SK-N-SH treated with all-trans-retinoic acid at 6 μM for 48 hours (cell line): ENCODE measurements around the gene SLCO6A1.
"Not testable (repeated sequence)": the region's sequence is repeated elsewhere in the genome, so short reads cannot be mapped to it uniquely, and the experiment has no call there.

Source experiments
- ATAC-seq: fragments of 200-7000 bp; cut with Tn5 transposase; 3 replicates; pipeline ENCODE4 v1.9.1; 2020; ENCODE audit warnings: mild to moderate bottlenecking, moderate library complexity
- ARNTL ChIP-seq: fragments of 450-650 bp; formaldehyde crosslinking; IDR thresholded peaks from 2 replicates; pipeline ENCODE4 v1.5.0; 2020; ENCODE audit warnings: low read depth, mild to moderate bottlenecking, moderate library complexity, borderline replicate concordance
- BACH2 ChIP-seq: fragments of 250-450 bp; sonication (Bioruptor Pico); IDR thresholded peaks from 2 replicates; pipeline ENCODE4 v1.9.0; 2021; ENCODE audit warnings: mild to moderate bottlenecking, borderline replicate concordance
- CSDC2 ChIP-seq: fragments of 250-450 bp; sonication (Bioruptor Pico); IDR thresholded peaks from 2 replicates; pipeline ENCODE4 v1.5.0; 2020; ENCODE audit warnings: mild to moderate bottlenecking, moderate library complexity
- ESRRG ChIP-seq: fragments of 250-450 bp; sonication (Bioruptor Pico); IDR thresholded peaks from 2 replicates; pipeline ENCODE4 v1.6.1; 2021; ENCODE audit warnings: mild to moderate bottlenecking
- GLIS3 ChIP-seq: fragments of 250-450 bp; sonication (Bioruptor Pico); IDR thresholded peaks from 2 replicates; pipeline ENCODE4 v1.5.0; 2020; ENCODE audit warnings: mild to moderate bottlenecking, moderate library complexity
- ISL1 ChIP-seq: fragments of 250-450 bp; sonication (Bioruptor Pico); IDR thresholded peaks from 2 replicates; pipeline ENCODE4 v2.1.2; 2022; ENCODE audit warnings: mild to moderate bottlenecking, moderate library complexity
- RARB ChIP-seq: fragments of 250-450 bp; sonication (Bioruptor Pico); IDR thresholded peaks from 2 replicates; pipeline ENCODE4 v1.8.0; 2021; ENCODE audit warnings: mild to moderate bottlenecking, moderate library complexity
- SNAI2 ChIP-seq: fragments of 250-450 bp; sonication (Bioruptor Pico); IDR thresholded peaks from 2 replicates; pipeline ENCODE4 v1.5.0; 2020; ENCODE audit warnings: mild to moderate bottlenecking, moderate library complexity
- TOX ChIP-seq: fragments of 250-450 bp; sonication (Bioruptor Pico); IDR thresholded peaks from 2 replicates; pipeline ENCODE4 v1.8.0; 2021; ENCODE audit warnings: mild to moderate bottlenecking, moderate library complexity, borderline replicate concordance
- ZC3H10 ChIP-seq: fragments of 250-450 bp; sonication (Bioruptor Pico); IDR thresholded peaks from 2 replicates; pipeline ENCODE4 v1.5.1; 2021; ENCODE audit warnings: mild to moderate bottlenecking, moderate library complexity
- ZFP3 ChIP-seq: fragments of 250-450 bp; sonication (Bioruptor Pico); IDR thresholded peaks from 2 replicates; pipeline ENCODE4 v1.5.0; 2020; ENCODE audit warnings: mild to moderate bottlenecking, moderate library complexity
- ZNF565 ChIP-seq: fragments of 450-650 bp; formaldehyde crosslinking; conservative IDR thresholded peaks from 2 replicates; pipeline ENCODE4 v1.5.0; 2020; ENCODE audit warnings: low read depth, mild to moderate bottlenecking, moderate library complexity
- ZNF70 ChIP-seq: fragments of 450-650 bp; formaldehyde crosslinking; IDR thresholded peaks from 2 replicates; pipeline ENCODE4 v1.5.0; 2020; ENCODE audit warnings: mild to moderate bottlenecking, moderate library complexity
- ZNF8 ChIP-seq: fragments of 450-650 bp; formaldehyde crosslinking; IDR thresholded peaks from 2 replicates; pipeline ENCODE4 v1.5.0; 2020; ENCODE audit warnings: mild to moderate bottlenecking, moderate library complexity
- TF ChIP-seq, protein P1 (sequence below): fragments of 250-450 bp; sonication (Bioruptor Pico); IDR thresholded peaks from 2 replicates; pipeline ENCODE4 v1.8.0; 2020; ENCODE audit warnings: mild to moderate bottlenecking, moderate library complexity, borderline replicate concordance
- TF ChIP-seq, protein P2 (sequence below): fragments of 250-450 bp; sonication (Bioruptor Pico); IDR thresholded peaks from 2 replicates; pipeline ENCODE4 v1.5.1; 2021; ENCODE audit warnings: mild to moderate bottlenecking, moderate library complexity
- TF ChIP-seq, protein P3 (sequence below): fragments of 250-450 bp; sonication (Bioruptor Pico); IDR thresholded peaks from 2 replicates; pipeline ENCODE4 v1.5.0; 2020; ENCODE audit warnings: mild to moderate bottlenecking, moderate library complexity
- TF ChIP-seq, protein P4 (sequence below): fragments of 250-450 bp; sonication (Bioruptor Pico); IDR thresholded peaks from 2 replicates; pipeline ENCODE4 v1.8.0; 2021; ENCODE audit warnings: low read depth, mild to moderate bottlenecking, moderate library complexity, borderline replicate concordance

Gene SLCO6A1

DNA sequence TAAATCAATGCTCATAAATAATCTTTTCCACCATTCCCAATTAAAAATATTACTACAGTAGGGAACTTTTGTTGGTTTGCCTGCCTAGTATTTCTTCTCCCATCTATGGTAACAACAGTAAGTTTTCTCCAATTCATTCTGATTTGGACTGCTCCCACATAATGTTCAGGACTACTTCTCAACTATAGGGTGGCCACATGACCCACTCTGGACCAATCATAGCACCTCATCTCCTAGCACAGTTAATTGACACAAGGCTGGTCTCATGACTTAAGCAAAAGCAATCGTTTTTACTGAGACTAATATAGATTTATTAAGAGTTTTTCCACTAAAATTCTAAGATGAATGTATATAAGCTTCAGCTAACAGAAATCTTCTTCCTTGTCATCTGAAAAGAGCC is 28.7 kb upstream of the SLCO6A1 start:
- TF ChIP-seq ZC3H10 (CRISPR knock-in tag) (no peak), CSDC2 (CRISPR knock-in tag) (no peak), ZNF70 (CRISPR knock-in tag) (no peak), RARB (no peak), ESRRG (CRISPR knock-in tag) (no peak), ZNF565 (CRISPR knock-in tag) (no peak), GLIS3 (CRISPR knock-in tag) (no peak), BACH2 (CRISPR knock-in tag) (no peak), ARNTL (CRISPR knock-in tag) (no peak), SNAI2 (no peak), ZFP3 (no peak)
- TF ChIP-seq, protein P1, sequence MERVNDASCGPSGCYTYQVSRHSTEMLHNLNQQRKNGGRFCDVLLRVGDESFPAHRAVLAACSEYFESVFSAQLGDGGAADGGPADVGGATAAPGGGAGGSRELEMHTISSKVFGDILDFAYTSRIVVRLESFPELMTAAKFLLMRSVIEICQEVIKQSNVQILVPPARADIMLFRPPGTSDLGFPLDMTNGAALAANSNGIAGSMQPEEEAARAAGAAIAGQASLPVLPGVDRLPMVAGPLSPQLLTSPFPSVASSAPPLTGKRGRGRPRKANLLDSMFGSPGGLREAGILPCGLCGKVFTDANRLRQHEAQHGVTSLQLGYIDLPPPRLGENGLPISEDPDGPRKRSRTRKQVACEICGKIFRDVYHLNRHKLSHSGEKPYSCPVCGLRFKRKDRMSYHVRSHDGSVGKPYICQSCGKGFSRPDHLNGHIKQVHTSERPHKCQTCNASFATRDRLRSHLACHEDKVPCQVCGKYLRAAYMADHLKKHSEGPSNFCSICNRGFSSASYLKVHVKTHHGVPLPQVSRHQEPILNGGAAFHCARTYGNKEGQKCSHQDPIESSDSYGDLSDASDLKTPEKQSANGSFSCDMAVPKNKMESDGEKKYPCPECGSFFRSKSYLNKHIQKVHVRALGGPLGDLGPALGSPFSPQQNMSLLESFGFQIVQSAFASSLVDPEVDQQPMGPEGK (CRISPR knock-in tag): no peak
- TF ChIP-seq, protein P2, sequence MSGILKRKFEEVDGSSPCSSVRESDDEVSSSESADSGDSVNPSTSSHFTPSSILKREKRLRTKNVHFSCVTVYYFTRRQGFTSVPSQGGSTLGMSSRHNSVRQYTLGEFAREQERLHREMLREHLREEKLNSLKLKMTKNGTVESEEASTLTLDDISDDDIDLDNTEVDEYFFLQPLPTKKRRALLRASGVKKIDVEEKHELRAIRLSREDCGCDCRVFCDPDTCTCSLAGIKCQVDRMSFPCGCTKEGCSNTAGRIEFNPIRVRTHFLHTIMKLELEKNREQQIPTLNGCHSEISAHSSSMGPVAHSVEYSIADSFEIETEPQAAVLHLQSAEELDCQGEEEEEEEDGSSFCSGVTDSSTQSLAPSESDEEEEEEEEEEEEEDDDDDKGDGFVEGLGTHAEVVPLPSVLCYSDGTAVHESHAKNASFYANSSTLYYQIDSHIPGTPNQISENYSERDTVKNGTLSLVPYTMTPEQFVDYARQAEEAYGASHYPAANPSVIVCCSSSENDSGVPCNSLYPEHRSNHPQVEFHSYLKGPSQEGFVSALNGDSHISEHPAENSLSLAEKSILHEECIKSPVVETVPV (CRISPR knock-in tag): no peak
- TF ChIP-seq, protein P3, sequence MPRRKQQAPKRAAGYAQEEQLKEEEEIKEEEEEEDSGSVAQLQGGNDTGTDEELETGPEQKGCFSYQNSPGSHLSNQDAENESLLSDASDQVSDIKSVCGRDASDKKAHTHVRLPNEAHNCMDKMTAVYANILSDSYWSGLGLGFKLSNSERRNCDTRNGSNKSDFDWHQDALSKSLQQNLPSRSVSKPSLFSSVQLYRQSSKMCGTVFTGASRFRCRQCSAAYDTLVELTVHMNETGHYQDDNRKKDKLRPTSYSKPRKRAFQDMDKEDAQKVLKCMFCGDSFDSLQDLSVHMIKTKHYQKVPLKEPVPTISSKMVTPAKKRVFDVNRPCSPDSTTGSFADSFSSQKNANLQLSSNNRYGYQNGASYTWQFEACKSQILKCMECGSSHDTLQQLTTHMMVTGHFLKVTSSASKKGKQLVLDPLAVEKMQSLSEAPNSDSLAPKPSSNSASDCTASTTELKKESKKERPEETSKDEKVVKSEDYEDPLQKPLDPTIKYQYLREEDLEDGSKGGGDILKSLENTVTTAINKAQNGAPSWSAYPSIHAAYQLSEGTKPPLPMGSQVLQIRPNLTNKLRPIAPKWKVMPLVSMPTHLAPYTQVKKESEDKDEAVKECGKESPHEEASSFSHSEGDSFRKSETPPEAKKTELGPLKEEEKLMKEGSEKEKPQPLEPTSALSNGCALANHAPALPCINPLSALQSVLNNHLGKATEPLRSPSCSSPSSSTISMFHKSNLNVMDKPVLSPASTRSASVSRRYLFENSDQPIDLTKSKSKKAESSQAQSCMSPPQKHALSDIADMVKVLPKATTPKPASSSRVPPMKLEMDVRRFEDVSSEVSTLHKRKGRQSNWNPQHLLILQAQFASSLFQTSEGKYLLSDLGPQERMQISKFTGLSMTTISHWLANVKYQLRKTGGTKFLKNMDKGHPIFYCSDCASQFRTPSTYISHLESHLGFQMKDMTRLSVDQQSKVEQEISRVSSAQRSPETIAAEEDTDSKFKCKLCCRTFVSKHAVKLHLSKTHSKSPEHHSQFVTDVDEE: no peak
- TF ChIP-seq, all 23 proteins: peak for 0
- no peak for ATAC-seq

DNA sequence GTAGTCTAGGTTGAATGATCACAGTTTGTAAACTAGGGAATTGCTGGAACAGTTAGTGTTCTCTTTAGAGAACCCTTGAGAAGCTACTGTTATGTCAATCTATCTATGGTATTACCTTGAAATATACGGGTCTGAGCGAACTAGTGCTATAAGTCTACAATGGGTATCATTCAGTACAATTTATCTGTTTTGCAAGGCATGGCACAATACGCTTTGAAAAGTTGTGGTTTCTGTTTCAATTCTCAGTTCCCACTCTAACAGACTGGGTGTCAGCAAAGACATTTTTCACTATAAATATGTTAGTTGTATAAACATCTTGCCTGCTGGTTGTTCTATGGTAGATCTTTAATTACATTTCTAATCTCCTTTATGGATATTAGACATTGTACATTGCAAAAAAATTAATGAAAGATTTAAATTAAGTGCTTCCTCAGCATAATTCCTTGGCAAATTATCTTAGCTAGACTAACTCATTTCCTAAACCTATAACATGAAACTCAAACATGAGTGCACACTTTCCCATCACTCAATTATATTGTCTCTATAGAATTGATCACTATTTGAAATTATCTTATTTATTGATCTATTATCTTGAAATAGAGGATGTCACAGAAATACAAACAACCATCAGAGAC is 24.9 kb upstream of the SLCO6A1 start:
- TF ChIP-seq ZNF70 (CRISPR knock-in tag): no peak
- TF ChIP-seq, protein P3: no peak
- ATAC-seq: no peak

DNA sequence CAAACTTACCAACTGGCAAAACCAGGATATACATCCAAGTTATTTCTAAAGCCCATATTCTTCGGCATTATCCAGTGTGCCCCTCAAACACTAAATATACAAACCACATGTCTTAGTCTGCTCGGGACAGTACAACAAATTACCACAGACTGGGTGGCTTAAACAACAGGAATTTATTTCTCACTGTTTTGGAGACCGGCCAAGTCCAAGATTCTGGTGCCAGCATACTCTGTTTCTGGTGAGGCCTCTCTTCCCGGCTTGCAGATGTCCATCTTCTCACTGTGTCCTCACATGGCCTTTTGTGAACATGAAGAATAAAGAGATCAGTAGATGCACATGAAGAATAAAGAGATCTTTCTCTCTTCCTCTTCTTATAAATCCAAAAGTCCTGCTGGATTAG is 12.9 kb upstream of the SLCO6A1 start:
- TF ChIP-seq ZC3H10 (CRISPR knock-in tag) (no peak), SNAI2 (no peak), ZNF70 (CRISPR knock-in tag) (no peak), ISL1 (no peak), CSDC2 (CRISPR knock-in tag) (no peak), TOX (CRISPR knock-in tag) (no peak), ZNF565 (CRISPR knock-in tag) (no peak), ZNF8 (CRISPR knock-in tag) (no peak)
- TF ChIP-seq, protein P4, sequence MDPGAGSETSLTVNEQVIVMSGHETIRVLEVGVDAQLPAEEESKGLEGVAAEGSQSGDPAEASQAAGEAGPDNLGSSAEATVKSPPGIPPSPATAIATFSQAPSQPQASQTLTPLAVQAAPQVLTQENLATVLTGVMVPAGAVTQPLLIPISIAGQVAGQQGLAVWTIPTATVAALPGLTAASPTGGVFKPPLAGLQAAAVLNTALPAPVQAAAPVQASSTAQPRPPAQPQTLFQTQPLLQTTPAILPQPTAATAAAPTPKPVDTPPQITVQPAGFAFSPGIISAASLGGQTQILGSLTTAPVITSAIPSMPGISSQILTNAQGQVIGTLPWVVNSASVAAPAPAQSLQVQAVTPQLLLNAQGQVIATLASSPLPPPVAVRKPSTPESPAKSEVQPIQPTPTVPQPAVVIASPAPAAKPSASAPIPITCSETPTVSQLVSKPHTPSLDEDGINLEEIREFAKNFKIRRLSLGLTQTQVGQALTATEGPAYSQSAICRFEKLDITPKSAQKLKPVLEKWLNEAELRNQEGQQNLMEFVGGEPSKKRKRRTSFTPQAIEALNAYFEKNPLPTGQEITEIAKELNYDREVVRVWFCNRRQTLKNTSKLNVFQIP: no peak
- TF ChIP-seq, all 23 proteins: peak for 0
- peak; percentile 87 for ATAC-seq

DNA sequence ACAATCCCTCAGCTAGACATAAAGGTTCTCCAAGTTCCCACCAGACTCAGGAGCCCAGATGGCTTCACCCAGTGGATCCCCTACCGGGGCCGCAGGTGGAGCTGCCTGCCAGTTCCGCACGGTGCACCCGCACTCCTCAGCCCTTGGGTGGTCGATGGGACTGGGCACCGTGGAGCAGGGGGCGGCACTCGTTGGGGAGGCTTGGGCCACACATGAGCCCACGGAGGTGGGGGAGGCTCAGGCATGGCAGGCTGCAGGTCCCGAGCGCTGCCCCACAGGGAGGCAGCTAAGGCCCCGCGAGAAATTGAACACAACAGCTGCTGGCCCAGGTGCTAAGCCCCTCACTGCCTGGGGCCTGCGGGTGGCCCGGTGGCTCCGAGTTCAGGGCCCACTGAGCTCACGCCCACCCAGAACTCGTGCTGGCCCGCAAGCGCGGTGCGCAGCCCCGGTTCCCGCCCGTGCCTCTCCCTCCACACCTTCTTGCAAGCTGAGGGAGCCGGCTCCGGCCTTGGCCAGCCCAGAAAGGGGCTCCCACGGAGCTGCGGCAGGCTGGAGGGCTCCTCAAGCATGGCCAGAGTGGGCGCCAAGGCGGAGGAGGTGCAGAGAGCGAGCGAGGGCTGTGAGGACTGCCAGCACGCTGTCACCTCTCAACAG is 7.4 kb downstream of the SLCO6A1 start:
- ATAC-seq: not testable (repeated sequence)
